ENCODE measurements around the gene ZBTB37. TPM values are rescaled to one million over a fixed set of nuclear protein-coding genes. Genes with fewer than 3 reads are reported as not detected.

Gene ZBTB37
- total and polyA plus RNA-seq, 4 donors = 0.67 to 6.1 (median 3.3) TPM

DNA sequence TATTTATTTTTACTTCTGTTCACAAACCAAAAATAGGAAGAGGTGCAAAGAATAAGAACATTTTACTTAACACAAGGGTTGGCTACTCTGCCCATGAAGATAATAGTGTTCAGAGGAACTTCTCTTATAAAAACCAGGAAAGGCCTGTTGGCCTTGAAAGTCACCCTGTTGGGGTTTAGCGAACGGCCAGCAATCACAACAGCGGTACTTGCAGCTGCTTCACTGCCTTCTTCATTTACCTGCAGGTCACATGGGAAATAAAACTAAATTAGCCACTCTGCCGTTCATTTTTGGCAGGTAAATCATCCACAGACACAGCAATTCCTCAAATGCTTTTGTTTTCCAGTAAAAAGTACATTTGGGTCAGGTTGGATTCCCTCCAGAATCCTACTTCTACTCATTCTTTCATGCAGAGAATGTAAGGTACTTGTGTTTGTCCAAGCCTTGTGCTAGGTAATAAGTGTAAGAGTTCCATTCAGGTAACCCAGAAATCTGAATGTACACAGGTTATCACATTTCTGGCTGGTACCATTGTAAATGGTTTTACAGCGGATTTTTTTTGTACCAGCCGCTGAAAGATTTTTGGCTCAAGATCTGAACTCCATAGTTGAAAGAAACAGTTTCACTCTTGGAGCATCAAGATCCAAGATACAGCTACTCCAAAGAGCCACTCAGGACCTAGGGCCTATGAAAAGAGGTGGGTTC lies 35.8 kb downstream of the ZBTB37 start:
- no peaks in the 10 kb centered on the region for H3K9me3 ChIP-seq (ENCODE audit: control insufficient read depth in 4 of 4, low read length in 3 of 4)
- peaks cover 0 to 4% (median 0%) of the 10 kb centered on the region in 4 donors for H3K4me1 ChIP-seq (ENCODE audit: control insufficient read depth in 4 of 4, insufficient read depth in 4 of 4, low read length in 3 of 4)
- no peak overlapping the region for H3K4me3 ChIP-seq (ENCODE audit: low read depth in 1 of 3, low read length in 3 of 3)
- no peak overlapping the region for H3K9ac ChIP-seq (ENCODE audit: low read depth in 1 of 2, low read length in 2 of 2)
- H3K27me3 ChIP-seq (ENCODE audit: control insufficient read depth in 4 of 4, insufficient read depth in 4 of 4, low read length in 3 of 4) = no peaks in the 10 kb centered on the region
- no peak for TF ChIP-seq SP1 (IDR thresholded peaks at IDR 0.05)
- TF ChIP-seq, protein P1, sequence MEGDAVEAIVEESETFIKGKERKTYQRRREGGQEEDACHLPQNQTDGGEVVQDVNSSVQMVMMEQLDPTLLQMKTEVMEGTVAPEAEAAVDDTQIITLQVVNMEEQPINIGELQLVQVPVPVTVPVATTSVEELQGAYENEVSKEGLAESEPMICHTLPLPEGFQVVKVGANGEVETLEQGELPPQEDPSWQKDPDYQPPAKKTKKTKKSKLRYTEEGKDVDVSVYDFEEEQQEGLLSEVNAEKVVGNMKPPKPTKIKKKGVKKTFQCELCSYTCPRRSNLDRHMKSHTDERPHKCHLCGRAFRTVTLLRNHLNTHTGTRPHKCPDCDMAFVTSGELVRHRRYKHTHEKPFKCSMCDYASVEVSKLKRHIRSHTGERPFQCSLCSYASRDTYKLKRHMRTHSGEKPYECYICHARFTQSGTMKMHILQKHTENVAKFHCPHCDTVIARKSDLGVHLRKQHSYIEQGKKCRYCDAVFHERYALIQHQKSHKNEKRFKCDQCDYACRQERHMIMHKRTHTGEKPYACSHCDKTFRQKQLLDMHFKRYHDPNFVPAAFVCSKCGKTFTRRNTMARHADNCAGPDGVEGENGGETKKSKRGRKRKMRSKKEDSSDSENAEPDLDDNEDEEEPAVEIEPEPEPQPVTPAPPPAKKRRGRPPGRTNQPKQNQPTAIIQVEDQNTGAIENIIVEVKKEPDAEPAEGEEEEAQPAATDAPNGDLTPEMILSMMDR (IDR thresholded peaks at IDR 0.05; ENCODE audit: low read depth, low read length, missing input control) = no peak
- TF ChIP-seq, protein P2, sequence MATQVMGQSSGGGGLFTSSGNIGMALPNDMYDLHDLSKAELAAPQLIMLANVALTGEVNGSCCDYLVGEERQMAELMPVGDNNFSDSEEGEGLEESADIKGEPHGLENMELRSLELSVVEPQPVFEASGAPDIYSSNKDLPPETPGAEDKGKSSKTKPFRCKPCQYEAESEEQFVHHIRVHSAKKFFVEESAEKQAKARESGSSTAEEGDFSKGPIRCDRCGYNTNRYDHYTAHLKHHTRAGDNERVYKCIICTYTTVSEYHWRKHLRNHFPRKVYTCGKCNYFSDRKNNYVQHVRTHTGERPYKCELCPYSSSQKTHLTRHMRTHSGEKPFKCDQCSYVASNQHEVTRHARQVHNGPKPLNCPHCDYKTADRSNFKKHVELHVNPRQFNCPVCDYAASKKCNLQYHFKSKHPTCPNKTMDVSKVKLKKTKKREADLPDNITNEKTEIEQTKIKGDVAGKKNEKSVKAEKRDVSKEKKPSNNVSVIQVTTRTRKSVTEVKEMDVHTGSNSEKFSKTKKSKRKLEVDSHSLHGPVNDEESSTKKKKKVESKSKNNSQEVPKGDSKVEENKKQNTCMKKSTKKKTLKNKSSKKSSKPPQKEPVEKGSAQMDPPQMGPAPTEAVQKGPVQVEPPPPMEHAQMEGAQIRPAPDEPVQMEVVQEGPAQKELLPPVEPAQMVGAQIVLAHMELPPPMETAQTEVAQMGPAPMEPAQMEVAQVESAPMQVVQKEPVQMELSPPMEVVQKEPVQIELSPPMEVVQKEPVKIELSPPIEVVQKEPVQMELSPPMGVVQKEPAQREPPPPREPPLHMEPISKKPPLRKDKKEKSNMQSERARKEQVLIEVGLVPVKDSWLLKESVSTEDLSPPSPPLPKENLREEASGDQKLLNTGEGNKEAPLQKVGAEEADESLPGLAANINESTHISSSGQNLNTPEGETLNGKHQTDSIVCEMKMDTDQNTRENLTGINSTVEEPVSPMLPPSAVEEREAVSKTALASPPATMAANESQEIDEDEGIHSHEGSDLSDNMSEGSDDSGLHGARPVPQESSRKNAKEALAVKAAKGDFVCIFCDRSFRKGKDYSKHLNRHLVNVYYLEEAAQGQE (IDR thresholded peaks at IDR 0.05) = no peak
- no peak for TF ChIP-seq HNF4A (conservative IDR thresholded peaks at IDR 0.05)
- TF ChIP-seq, protein P3, sequence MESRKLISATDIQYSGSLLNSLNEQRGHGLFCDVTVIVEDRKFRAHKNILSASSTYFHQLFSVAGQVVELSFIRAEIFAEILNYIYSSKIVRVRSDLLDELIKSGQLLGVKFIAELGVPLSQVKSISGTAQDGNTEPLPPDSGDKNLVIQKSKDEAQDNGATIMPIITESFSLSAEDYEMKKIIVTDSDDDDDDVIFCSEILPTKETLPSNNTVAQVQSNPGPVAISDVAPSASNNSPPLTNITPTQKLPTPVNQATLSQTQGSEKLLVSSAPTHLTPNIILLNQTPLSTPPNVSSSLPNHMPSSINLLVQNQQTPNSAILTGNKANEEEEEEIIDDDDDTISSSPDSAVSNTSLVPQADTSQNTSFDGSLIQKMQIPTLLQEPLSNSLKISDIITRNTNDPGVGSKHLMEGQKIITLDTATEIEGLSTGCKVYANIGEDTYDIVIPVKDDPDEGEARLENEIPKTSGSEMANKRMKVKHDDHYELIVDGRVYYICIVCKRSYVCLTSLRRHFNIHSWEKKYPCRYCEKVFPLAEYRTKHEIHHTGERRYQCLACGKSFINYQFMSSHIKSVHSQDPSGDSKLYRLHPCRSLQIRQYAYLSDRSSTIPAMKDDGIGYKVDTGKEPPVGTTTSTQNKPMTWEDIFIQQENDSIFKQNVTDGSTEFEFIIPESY (IDR thresholded peaks at IDR 0.05) = no peak
- TF ChIP-seq FOXA1 (IDR thresholded peaks at IDR 0.05) = no peak
- TF ChIP-seq FOXA2 (IDR thresholded peaks at IDR 0.05) = no peak
- TF ChIP-seq RXRA (IDR thresholded peaks at IDR 0.05) = no peak
- TF ChIP-seq GABPA (IDR thresholded peaks at IDR 0.05 in 1 of 2, conservative IDR thresholded peaks at IDR 0.05 in 1 of 2) = no peak
- TF ChIP-seq NR2F2 (IDR thresholded peaks at IDR 0.05) = no peak
- no peak for TF ChIP-seq RAD21 (IDR thresholded peaks at IDR 0.05)
- TF ChIP-seq YY1 (IDR thresholded peaks at IDR 0.05) = no peak
- TF ChIP-seq TAF1 (conservative IDR thresholded peaks at IDR 0.05) = no peak
- no peak for TF ChIP-seq EGR1 (IDR thresholded peaks at IDR 0.05; ENCODE audit: low read depth in 2 of 2)
- TF ChIP-seq, protein P4, sequence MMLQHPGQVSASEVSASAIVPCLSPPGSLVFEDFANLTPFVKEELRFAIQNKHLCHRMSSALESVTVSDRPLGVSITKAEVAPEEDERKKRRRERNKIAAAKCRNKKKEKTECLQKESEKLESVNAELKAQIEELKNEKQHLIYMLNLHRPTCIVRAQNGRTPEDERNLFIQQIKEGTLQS (IDR thresholded peaks at IDR 0.05) = no peak
- TF ChIP-seq, protein P5, sequence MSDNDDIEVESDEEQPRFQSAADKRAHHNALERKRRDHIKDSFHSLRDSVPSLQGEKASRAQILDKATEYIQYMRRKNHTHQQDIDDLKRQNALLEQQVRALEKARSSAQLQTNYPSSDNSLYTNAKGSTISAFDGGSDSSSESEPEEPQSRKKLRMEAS (IDR thresholded peaks at IDR 0.05) = no peak
- no peak for TF ChIP-seq HNF4G (IDR thresholded peaks at IDR 0.05)
- no peak for TF ChIP-seq JUND (IDR thresholded peaks at IDR 0.05)
- H3K36me3 ChIP-seq (ENCODE audit: control insufficient read depth in 4 of 4, insufficient read depth in 3 of 4, low read depth in 1 of 4, low read length in 3 of 4) = peaks cover 7 to 72% (median 62%) of the 10 kb centered on the region in 4 donors
- WGBS = 75% methylated on average over 6 of the region's 6 CpGs
- DNase-seq (ENCODE audit: low spot score) = no peak
- H3K27ac ChIP-seq (ENCODE audit: low read depth in 1 of 2, low read length in 2 of 2) = no peak overlapping the region
